ENCODE results near the gene PRKN.

The PRKN gene

GRCh38 chr6:161917645-161918044 lies 809.9 kb downstream of the PRKN start:
- TF ChIP-seq SPI1 (IDR thresholded peaks at IDR 0.05; ENCODE audit: borderline replicate concordance, low read depth) (no peak), REST (IDR thresholded peaks at IDR 0.05; ENCODE audit: insufficient replicate concordance, low read depth) (no peak), POLR2AphosphoS5 (IDR thresholded peaks at IDR 0.05; ENCODE audit: low read depth) (no peak), GABPA (IDR thresholded peaks at IDR 0.05; ENCODE audit: low read depth) (no peak), CTCF (IDR thresholded peaks at IDR 0.05; ENCODE audit: insufficient read depth, low read length) (no peak)
- H3K27ac ChIP-seq (replicated peaks): no peak overlapping the region
- no peak for DNase-seq (ENCODE audit: low read depth in 1 of 2, low spot score in 1 of 2)
- no peaks in the 10 kb centered on the region for H3K27me3 ChIP-seq (ENCODE audit: insufficient read depth, poor library complexity, severe bottlenecking)
- H3K4me3 ChIP-seq (replicated peaks; ENCODE audit: insufficient read depth, low read length): no peak overlapping the region

GRCh38 chr6:161915456-161915964 lies 812.1 kb downstream of the PRKN start:
- TF ChIP-seq CTCF (IDR thresholded peaks at IDR 0.05; ENCODE audit: insufficient read depth, low read length): no peak
- no peak for TF ChIP-seq GABPA (IDR thresholded peaks at IDR 0.05; ENCODE audit: low read depth)
- TF ChIP-seq SPI1 (IDR thresholded peaks at IDR 0.05; ENCODE audit: borderline replicate concordance, low read depth): no peak
- no peak for TF ChIP-seq REST (IDR thresholded peaks at IDR 0.05; ENCODE audit: insufficient replicate concordance, low read depth)
- TF ChIP-seq POLR2AphosphoS5 (IDR thresholded peaks at IDR 0.05; ENCODE audit: low read depth): no peak
- H3K27ac ChIP-seq (replicated peaks): no peak overlapping the region
- H3K4me3 ChIP-seq (replicated peaks; ENCODE audit: insufficient read depth, low read length): no peak overlapping the region
- no peak for DNase-seq (ENCODE audit: low read depth in 1 of 2, low spot score in 1 of 2)
- H3K27me3 ChIP-seq (ENCODE audit: insufficient read depth, poor library complexity, severe bottlenecking): no peaks in the 10 kb centered on the region

GRCh38 chr6:161908872-161909271 lies 818.7 kb downstream of the PRKN start:
- no peak for TF ChIP-seq POLR2AphosphoS5 (IDR thresholded peaks at IDR 0.05; ENCODE audit: low read depth)
- TF ChIP-seq REST (IDR thresholded peaks at IDR 0.05; ENCODE audit: insufficient replicate concordance, low read depth): no peak
- no peak for TF ChIP-seq SPI1 (IDR thresholded peaks at IDR 0.05; ENCODE audit: borderline replicate concordance, low read depth)
- no peak for TF ChIP-seq GABPA (IDR thresholded peaks at IDR 0.05; ENCODE audit: low read depth)

More at GRCh38 chr6:161908872-161909271, 818.7 kb downstream of the PRKN start:
- DNase-seq (ENCODE audit: low read depth in 1 of 2, low spot score in 1 of 2): no peak
- no peak overlapping the region for H3K4me3 ChIP-seq (replicated peaks; ENCODE audit: insufficient read depth, low read length)
- H3K27me3 ChIP-seq (ENCODE audit: insufficient read depth, poor library complexity, severe bottlenecking): no peaks in the 10 kb centered on the region
- no peak overlapping the region for H3K27ac ChIP-seq (replicated peaks)
